ENCODE measurements around the gene SINHCAF.

The SINHCAF gene

GRCh38 chr12:31297572-31298514 lies 28.1 kb downstream of the SINHCAF start:
- H3K36me3 ChIP-seq = peaks cover 62% of the 10 kb centered on the region
- no peak overlapping the region; the same call in 1 of the 2 replicates for H3K27ac ChIP-seq
- H3K9me3 ChIP-seq (ENCODE audit: severe bottlenecking) = no peaks in the 10 kb centered on the region
- no peak for TF ChIP-seq CTCF (IDR thresholded peaks at IDR 0.05; ENCODE audit: low read depth, low read length)
- no peak overlapping the region for H3K4me3 ChIP-seq (ENCODE audit: low read depth, low read length)
- DNase-seq = no peak
- no peaks in the 10 kb centered on the region for H3K27me3 ChIP-seq (ENCODE audit: insufficient read depth, low read depth, severe bottlenecking)

GRCh38 chr12:31289441-31289840 lies 36.5 kb downstream of the SINHCAF start:
- no peak overlapping the region for H3K27ac ChIP-seq
- no peaks in the 10 kb centered on the region for H3K27me3 ChIP-seq (ENCODE audit: insufficient read depth, low read depth, severe bottlenecking)
- H3K36me3 ChIP-seq = peaks cover 98% of the 10 kb centered on the region
- H3K9me3 ChIP-seq (ENCODE audit: severe bottlenecking) = no peaks in the 10 kb centered on the region
- no peak for TF ChIP-seq CTCF (IDR thresholded peaks at IDR 0.05; ENCODE audit: low read depth, low read length)
- DNase-seq = no peak
- H3K4me3 ChIP-seq (ENCODE audit: low read depth, low read length) = no peak overlapping the region

GRCh38 chr12:31288381-31288780 lies 37.6 kb downstream of the SINHCAF start:
- H3K27ac ChIP-seq = no peak overlapping the region
- no peaks in the 10 kb centered on the region for H3K27me3 ChIP-seq (ENCODE audit: insufficient read depth, low read depth, severe bottlenecking)
- no peak for DNase-seq
- peaks cover 98% of the 10 kb centered on the region for H3K36me3 ChIP-seq
- no peak overlapping the region for H3K4me3 ChIP-seq (ENCODE audit: low read depth, low read length)
- no peaks in the 10 kb centered on the region for H3K9me3 ChIP-seq (ENCODE audit: severe bottlenecking)
- no peak for TF ChIP-seq CTCF (IDR thresholded peaks at IDR 0.05; ENCODE audit: low read depth, low read length)

GRCh38 chr12:31280183-31280582 lies 45.8 kb downstream of the SINHCAF start:
- DNase-seq = no peak
- H3K4me3 ChIP-seq (ENCODE audit: low read depth, low read length) = no peak overlapping the region
- no peaks in the 10 kb centered on the region for H3K27me3 ChIP-seq (ENCODE audit: insufficient read depth, low read depth, severe bottlenecking)
- TF ChIP-seq CTCF (IDR thresholded peaks at IDR 0.05; ENCODE audit: low read depth, low read length) = no peak
- peaks cover 58% of the 10 kb centered on the region for H3K36me3 ChIP-seq
- H3K27ac ChIP-seq = no peak overlapping the region
- H3K9me3 ChIP-seq (ENCODE audit: severe bottlenecking) = no peaks in the 10 kb centered on the region

GRCh38 chr12:31279390-31279924 lies 46.5 kb downstream of the SINHCAF start:
- Histone ChIP-seq H3K27me3 (ENCODE audit: insufficient read depth, low read depth, severe bottlenecking) (no peaks in the 10 kb centered on the region), H3K27ac (no peak overlapping the region), H3K36me3 (peaks cover 51% of the 10 kb centered on the region), H3K9me3 (ENCODE audit: severe bottlenecking) (no peaks in the 10 kb centered on the region), H3K4me3 (ENCODE audit: low read depth, low read length) (no peak overlapping the region)
- TF ChIP-seq CTCF (IDR thresholded peaks at IDR 0.05; ENCODE audit: low read depth, low read length) = no peak
- DNase-seq = no peak

Data from WERI-Rb-1 (cell line).